ENCODE measurements around the gene REV3L. TPM values are rescaled to one million over a fixed set of nuclear protein-coding genes. Genes with fewer than 3 reads are reported as not detected.

The REV3L gene
- total and polyA plus RNA-seq, 2 donors (not counting 1 experiment from before 2014, with no cell fraction given) = 4.7 to 37.9 TPM

GRCh38 chr6:111280445-111280955, 202.5 kb downstream of the REV3L start:
- Histone ChIP-seq H3K36me3 (replicated peaks in 1 of 2; ENCODE audit: control extremely low read depth in 1 of 2, control insufficient read depth in 1 of 2, extremely low read depth in 1 of 2, insufficient read depth in 2 of 2, low read length in 1 of 2) (peaks cover 28 to 37% of the 10 kb centered on the region in 2 experiments), H3K27me3 (replicated peaks in 1 of 4; ENCODE audit: control extremely low read depth in 1 of 4, control insufficient read depth in 3 of 4, insufficient read depth in 4 of 4, low read length in 3 of 4) (no peaks in the 10 kb centered on the region), H2AFZ (ENCODE audit: insufficient read depth, low read depth, low read length, poor library complexity, severe bottlenecking) (no peak overlapping the region), H3K9ac (ENCODE audit: low read length) (no peak overlapping the region), H3K9me3 (ENCODE audit: control extremely low read depth in 1 of 3, control insufficient read depth in 2 of 3, insufficient read depth in 1 of 3, low read length in 2 of 3) (peaks cover 0 to 6% (median 0%) of the 10 kb centered on the region in 3 donors), H3K4me2 (replicated peaks; ENCODE audit: low read depth, low read length, poor library complexity, severe bottlenecking) (no peak overlapping the region), H3K27ac (ENCODE audit: low read length in 2 of 2) (no peak overlapping the region), H3K79me2 (ENCODE audit: control insufficient read depth, insufficient read depth, low read length) (peaks cover 19% of the 10 kb centered on the region), H4K20me1 (ENCODE audit: control insufficient read depth, insufficient read depth, low read length, poor library complexity, severe bottlenecking) (no peaks in the 10 kb centered on the region), H3K4me3 (ENCODE audit: control extremely low read depth in 1 of 5, extremely low read depth in 1 of 5, insufficient read depth in 1 of 5, low read depth in 2 of 5, low read length in 4 of 5) (no peak overlapping the region), H3K4me1 (ENCODE audit: control insufficient read depth in 2 of 2, insufficient read depth in 2 of 2, low read length in 2 of 2) (peaks cover 8% of the 10 kb centered on the region in 2 donors)
- H3K4me1 Mint-ChIP-seq = peaks cover 17% of the 10 kb centered on the region
- H3K9me3 Mint-ChIP-seq (ENCODE audit: insufficient read depth) = peaks cover 3% of the 10 kb centered on the region
- no peak overlapping the region for H3K4me3 Mint-ChIP-seq
- no peak for ATAC-seq (ENCODE audit: low read depth)
- CTCF ChIA-PET = interaction anchor here (1.4 kb wide), 1 partner anchor 198 kb away, joined by 3 read pairs; no protein-coding TSS in a partner anchor
- intact Hi-C loops (cut with micrococcal nuclease) = no loop called here
- POLR2A ChIA-PET = no interaction called here
- TF ChIP-seq EZH2 (IDR thresholded peaks at IDR 0.05; ENCODE audit: borderline replicate concordance, insufficient read depth, low read depth, low read length, poor library complexity, severe bottlenecking) = no peak
- no peak for TF ChIP-seq CTCF (IDR thresholded peaks at IDR 0.05)
- H3K27me3 Mint-ChIP-seq = no peaks in the 10 kb centered on the region
- no peak overlapping the region for H3K27ac Mint-ChIP-seq
- WGBS (ENCODE audit: insufficient coverage) = no CpG with 5 or more reads among the region's 4 CpGs
- DNase-seq = no peak

DNA sequence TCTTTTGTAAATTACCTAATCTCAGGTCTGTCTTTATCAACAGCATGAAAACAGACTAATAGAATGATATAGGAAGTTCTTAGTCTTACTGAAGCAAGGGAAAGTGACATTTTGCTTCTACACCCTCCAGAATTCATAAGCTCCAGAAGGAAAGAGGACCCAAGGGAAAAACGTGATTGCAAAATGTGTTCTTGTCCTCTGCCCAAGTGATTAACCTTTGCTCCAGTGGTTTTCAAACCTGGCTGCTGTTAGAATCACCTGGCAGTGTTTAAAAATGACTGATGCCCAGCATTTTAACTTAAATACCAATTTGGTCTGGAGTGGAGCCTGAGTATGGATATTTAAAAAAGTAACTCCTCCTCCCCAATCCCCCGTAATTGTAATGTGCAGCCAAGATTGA, 204.3 kb downstream of the REV3L start:
- TF ChIP-seq EZH2 (IDR thresholded peaks at IDR 0.05; ENCODE audit: borderline replicate concordance, insufficient read depth, low read depth, low read length, poor library complexity, severe bottlenecking) (no peak), CTCF (IDR thresholded peaks at IDR 0.05) (no peak)
- Mint-ChIP-seq H3K4me3 (no peak overlapping the region), H3K27ac (no peak overlapping the region), H3K4me1 (peaks cover 6% of the 10 kb centered on the region), H3K9me3 (ENCODE audit: insufficient read depth) (peaks cover 9% of the 10 kb centered on the region), H3K27me3 (no peaks in the 10 kb centered on the region)
- Histone ChIP-seq H3K4me1 (ENCODE audit: control insufficient read depth in 2 of 2, insufficient read depth in 2 of 2, low read length in 2 of 2) (peaks cover 2 to 3% of the 10 kb centered on the region in 2 donors), H3K4me2 (replicated peaks; ENCODE audit: low read depth, low read length, poor library complexity, severe bottlenecking) (no peak overlapping the region), H4K20me1 (ENCODE audit: control insufficient read depth, insufficient read depth, low read length, poor library complexity, severe bottlenecking) (no peaks in the 10 kb centered on the region), H3K9me3 (ENCODE audit: control extremely low read depth in 1 of 3, control insufficient read depth in 2 of 3, insufficient read depth in 1 of 3, low read length in 2 of 3) (peaks cover 0 to 17% (median 14%) of the 10 kb centered on the region in 3 donors), H3K4me3 (ENCODE audit: control extremely low read depth in 1 of 5, extremely low read depth in 1 of 5, insufficient read depth in 1 of 5, low read depth in 2 of 5, low read length in 4 of 5) (no peak overlapping the region), H3K27me3 (replicated peaks in 1 of 4; ENCODE audit: control extremely low read depth in 1 of 4, control insufficient read depth in 3 of 4, insufficient read depth in 4 of 4, low read length in 3 of 4) (no peaks in the 10 kb centered on the region), H3K27ac (ENCODE audit: low read length in 2 of 2) (no peak overlapping the region), H2AFZ (ENCODE audit: insufficient read depth, low read depth, low read length, poor library complexity, severe bottlenecking) (no peak overlapping the region), H3K36me3 (replicated peaks in 1 of 2; ENCODE audit: control extremely low read depth in 1 of 2, control insufficient read depth in 1 of 2, extremely low read depth in 1 of 2, insufficient read depth in 2 of 2, low read length in 1 of 2) (peaks cover 34 to 46% of the 10 kb centered on the region in 2 experiments), H3K9ac (ENCODE audit: low read length) (no peak overlapping the region), H3K79me2 (ENCODE audit: control insufficient read depth, insufficient read depth, low read length) (peaks cover 27% of the 10 kb centered on the region)
- ATAC-seq (ENCODE audit: low read depth) (no peak), DNase-seq (no peak)
- ChIA-PET CTCF (no interaction called here), POLR2A (no interaction called here)
- intact Hi-C loops (cut with micrococcal nuclease) = no loop called here
- no CpG with 5 or more reads among the region's 2 CpGs for WGBS (ENCODE audit: insufficient coverage)
